Measurements from ENCODE around the gene AMMECR1. TPM values are rescaled to one million over a fixed set of nuclear protein-coding genes. Genes with fewer than 3 reads are reported as not detected.

Gene AMMECR1
- polyA plus RNA-seq, 3 donors, result 1.3 to 5.5 (median 1.5) TPM

DNA sequence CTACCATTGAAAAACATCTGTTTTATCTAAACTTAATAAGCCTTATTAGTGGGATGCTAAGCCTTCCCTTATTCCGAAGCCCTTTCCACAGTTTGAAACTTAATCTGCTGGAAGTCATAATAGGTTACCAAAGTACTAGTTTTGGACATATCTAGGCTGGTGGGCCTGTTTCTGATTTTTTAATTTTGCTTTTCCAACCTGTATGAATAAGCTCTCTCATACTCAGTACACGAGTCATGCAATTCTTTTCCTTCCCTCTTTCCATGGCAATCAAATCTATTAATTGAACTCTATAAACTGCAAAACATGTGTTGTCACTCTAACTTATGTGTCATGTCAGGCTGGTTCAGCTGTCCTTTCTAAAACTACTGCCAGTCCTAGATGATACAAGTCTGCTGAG, 91.0 kb downstream of the AMMECR1 start:
- no peak overlapping the region for H3K27ac ChIP-seq (ENCODE audit: low read depth, low read length)
- 72 to 95% (median 84%) methylated on average over 2 of the region's 2 CpGs for WGBS, 3 donors

DNA sequence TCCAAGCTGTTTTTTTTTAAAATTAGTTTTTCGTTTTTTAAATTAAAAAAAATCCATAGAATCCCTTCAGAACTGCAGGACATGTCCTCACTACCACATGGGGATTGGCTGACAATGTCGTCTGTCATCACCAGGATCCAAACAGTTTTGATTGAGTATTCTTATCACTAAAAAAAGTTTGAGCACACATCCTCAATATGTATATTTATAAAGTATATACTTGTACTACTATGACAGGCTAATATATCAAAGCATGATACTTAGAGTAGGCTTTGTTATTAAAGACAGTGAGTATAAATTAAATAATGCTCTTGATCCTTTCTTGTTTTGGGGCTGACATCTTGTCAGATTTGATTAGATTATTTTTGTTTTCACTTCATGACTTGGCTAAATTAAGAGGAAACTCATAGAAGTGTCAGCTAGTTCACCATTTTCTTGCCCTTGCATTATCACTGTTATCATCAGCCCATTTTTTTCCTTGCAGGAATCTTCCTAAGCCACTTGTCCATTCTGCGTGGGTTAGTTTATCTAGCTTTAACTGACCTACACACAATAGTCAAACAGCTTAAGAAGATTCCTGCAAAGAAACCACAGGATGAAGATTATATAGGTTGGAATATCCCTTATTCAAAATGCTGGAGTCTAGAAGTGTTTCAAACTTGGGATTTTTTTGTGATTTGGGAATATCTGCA, 92.8 kb downstream of the AMMECR1 start:
- whole genome bisulfite sequencing, 3 donors, result 55 to 80% (median 72%) methylated on average over 3 of the region's 3 CpGs
- H3K27ac ChIP-seq (ENCODE audit: low read depth, low read length), result no peak overlapping the region

DNA sequence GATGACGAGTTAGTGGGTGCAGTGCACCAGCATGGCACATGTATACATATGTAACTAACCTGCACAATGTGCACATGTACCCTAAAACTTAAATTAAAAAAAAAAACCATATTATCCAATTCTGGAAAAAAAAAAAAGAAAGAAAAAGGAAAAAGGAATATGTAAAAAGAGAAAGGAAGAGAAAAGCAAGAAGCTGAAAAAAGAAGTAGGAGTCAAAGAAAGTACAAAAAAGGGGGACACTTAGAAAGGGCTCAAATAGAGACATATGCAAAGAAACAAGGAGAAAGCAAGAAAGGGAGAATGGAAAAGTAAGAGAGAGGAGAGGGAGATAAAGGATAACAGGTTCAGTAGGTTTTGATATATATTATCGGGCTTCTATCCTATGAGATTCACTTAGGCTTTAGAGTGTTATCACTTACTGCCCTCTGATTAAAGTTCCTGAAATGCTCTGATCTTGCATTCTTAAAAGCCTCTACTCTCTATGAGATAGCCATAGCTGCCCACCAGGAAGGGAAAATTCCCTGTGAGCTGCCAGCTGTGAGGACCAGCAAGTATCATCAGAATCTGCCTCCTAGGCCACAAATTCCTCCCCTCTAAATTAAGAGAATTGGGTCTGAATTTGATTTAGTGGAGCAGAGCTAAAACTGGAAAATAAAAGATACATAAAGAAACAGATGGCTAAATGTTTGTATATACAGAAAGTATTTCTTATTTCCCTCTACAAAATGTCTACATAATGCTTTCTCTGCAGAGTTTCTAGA, 95.2 kb downstream of the AMMECR1 start:
- no peak overlapping the region for H3K27ac ChIP-seq (ENCODE audit: low read depth, low read length)
- WGBS, 3 donors, result 87 to 100% (median 93%) methylated on average over 1 of the region's 2 CpGs

DNA sequence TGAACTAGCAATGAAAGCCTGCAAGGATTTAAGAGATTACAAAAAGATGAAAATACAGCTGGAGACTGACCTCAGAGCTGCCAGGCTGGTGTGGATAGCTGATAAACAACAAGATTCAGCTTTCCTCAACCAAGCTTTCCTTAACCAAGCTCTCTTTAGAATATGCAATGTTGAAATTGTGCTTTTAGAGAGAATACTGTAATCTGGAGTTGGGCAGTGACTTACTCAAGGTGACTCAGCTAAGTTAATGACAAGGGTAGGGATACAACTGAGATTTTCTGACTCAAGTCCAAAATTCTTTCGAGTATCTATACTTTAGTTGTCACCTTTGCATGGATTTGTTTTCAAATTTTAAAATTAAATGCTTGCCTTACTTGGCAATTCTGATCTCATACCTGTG, 98.0 kb downstream of the AMMECR1 start:
- no peak overlapping the region for H3K27ac ChIP-seq (ENCODE audit: low read depth, low read length)
- WGBS, 3 donors, result 55 to 91% (median 60%) methylated on average over 1 of the region's 1 CpG

DNA sequence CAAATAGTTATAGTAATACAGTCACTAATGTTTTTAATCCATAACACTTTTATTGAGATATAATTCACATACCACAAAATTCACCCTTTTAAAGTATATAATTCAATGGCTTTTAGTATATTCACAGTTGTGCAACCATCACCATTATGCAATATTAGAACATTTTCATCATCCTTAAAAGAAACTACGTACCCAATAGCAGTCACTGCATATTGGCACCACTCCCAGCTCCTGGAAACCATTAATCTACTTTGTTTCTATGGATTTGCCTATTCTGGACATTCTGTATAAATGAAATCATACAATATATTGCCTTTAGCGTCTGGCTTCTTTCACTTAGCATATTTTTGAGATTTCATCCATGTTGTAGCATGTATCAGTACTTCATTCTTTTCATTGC, 99.3 kb downstream of the AMMECR1 start:
- H3K27ac ChIP-seq (ENCODE audit: low read depth, low read length), result no peak overlapping the region
- 56 to 88% (median 64%) methylated on average over 2 of the region's 2 CpGs for WGBS, 3 donors

DNA sequence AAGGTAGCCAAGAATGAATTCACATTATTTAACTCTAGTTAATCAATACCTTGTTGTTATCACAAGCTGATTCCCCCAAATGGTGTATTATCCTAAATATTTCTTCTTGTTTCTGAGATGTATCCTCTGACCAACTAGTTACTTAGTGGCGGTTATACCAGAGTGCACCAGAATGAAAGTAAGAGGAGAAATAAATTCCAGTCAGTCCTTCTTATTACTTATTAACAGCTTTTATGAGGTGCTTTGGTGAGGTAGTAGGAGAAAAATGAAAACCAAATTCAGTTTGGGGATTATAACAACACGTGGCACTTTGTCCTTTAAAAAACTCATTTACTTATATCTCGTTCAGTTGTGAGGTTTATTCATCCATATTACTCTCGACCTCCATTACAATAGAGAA, 101.9 kb downstream of the AMMECR1 start:
- no peak overlapping the region for H3K27ac ChIP-seq (ENCODE audit: low read depth, low read length)
- 68 to 96% (median 79%) methylated on average over 4 of the region's 4 CpGs for WGBS, 3 donors

DNA sequence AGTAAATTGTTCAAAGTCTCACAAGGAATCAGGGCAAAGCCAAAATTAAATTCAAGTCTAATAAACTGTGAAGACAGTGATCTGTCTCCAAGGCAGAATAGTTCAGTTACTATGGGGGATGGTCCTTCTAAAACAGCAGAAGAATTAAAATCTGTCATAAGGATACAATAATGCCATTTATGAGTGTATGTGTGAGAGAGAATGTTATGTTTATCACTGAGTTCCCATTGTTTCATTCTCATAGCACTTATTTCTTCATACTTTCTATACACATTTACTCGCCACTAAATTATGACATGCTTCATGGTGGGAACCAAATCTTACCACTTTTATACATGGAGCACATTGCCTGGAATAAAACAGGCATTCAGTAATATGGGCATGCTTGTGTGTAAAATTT, 102.5 kb downstream of the AMMECR1 start:
- WGBS, 3 donors, result 81 to 94% (median 92%) methylated on average over 1 of the region's 1 CpG

DNA sequence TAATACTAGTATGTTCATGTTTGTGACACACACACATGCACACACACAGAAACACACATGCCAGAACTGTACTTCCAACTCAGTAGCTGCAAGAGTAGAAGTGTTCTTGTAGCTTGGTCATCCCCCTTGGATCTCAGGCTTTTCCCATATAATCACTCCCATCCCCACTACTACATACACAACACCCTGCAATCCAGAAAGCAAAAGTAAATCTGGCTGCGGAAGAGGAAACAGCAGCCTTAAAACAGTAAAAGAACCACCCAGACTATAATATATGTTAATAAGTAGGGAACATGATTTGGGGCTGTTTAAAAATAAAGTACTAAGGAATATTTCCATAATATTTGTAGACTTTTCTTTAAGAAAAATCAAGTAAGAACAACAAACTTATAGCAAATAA, 103.2 kb downstream of the AMMECR1 start:
- 80 to 95% (median 89%) methylated on average over 1 of the region's 1 CpG for WGBS, 3 donors
- no peak overlapping the region for H3K27ac ChIP-seq (ENCODE audit: low read depth, low read length)

More for the DNA sequence above, 102.5 kb downstream of the AMMECR1 start:
- no peak overlapping the region for H3K27ac ChIP-seq (ENCODE audit: low read depth, low read length)

DNA sequence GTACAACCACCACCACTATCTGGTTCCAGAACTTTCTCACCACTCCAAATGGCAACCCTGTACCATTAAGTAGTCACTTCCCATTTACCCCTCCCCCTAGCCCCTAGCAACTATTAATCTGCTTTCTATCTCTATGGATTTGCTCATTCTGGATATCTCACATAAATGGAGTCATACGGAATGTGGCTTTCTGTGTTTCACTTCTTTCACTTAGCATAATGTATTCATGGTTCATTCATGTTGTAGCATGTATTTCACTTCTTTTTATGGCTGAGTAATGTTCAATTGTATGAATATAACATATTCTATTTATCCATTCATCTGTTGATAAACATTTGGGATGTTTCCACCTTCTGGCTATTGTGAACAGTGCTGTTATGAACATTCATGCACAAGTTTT, 104.7 kb downstream of the AMMECR1 start:
- 71 to 100% (median 92%) methylated on average over 1 of the region's 1 CpG for WGBS, 3 donors

DNA sequence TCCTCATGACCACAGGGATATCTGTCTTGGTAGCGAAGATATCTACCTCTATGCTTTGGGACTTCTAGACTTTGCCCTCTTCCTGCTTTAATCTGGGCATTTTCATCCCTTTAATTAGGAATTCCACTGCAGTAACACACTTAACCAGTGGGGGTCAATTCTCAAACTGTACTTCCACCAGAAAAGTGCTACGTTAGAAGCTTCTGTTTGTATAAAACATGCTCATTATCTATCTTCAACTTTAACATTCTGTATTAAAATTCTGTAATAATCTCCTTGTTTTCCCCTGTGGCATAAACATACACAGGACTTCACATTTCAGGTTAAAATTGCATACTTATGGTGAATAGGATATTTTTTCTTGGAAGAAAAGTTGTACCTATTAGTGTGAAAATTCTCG, 105.6 kb downstream of the AMMECR1 start:
- no peak overlapping the region for H3K27ac ChIP-seq (ENCODE audit: low read depth, low read length)
- WGBS, 3 donors, result 69 to 94% (median 85%) methylated on average over 3 of the region's 3 CpGs

More for the DNA sequence above, 104.7 kb downstream of the AMMECR1 start:
- H3K27ac ChIP-seq (ENCODE audit: low read depth, low read length), result no peak overlapping the region

DNA sequence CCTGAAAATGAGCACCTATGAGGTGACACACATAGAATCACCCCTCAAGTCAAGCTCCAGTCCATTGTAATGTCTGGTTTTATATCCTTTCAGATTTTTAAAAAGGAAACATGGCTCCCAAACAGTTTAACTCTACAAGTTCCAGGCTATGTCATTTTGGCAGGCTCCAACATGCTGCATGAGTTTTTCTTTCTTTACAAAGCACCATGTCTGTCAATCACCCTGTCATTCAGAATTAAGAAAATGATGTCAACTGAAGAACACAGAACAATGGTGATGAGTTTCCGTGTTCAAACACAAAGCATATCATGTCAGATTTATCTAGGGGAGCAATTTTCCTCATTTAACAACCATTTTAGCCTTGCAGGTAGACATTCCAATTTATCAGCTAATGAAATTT, 106.5 kb downstream of the AMMECR1 start:
- 60 to 96% (median 95%) methylated on average over 1 of the region's 1 CpG for WGBS, 3 donors
- H3K27ac ChIP-seq (ENCODE audit: low read depth, low read length), result no peak overlapping the region

DNA sequence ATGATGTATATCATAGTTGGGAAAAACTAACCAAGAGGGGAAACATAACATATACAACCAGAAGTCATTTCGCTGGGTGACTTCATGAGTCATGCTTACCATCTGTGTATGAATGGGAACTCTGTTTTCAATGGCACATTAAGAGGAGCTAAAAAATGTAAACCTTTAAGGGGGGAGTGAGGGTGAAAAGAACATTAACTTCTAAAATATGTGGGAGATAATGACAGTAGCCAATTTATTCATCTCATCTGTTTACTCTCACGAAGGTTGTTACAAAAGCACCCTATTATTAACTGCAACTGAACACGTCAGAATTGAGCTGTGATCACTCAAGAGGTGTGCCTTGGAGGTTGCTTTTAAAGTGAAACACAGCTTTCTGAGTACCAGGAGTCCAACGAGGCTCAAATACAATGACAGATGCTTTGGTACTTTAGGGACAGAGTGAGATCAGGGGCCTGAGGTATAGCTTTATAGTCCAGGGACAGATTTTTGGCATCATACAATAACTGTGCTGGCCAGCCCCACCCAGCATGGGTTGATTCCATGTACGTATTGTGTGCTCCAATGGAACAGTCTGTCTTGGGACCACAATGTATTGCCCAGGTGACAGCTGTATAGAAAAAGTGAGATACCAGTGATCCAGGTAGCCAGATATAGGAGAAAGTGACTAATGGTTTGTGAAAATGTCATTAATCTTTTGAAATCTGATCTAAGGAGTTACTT, 107.3 kb downstream of the AMMECR1 start:
- no peak overlapping the region for H3K27ac ChIP-seq (ENCODE audit: low read depth, low read length)
- WGBS, 3 donors, result 60 to 68% (median 63%) methylated on average over 5 of the region's 5 CpGs

DNA sequence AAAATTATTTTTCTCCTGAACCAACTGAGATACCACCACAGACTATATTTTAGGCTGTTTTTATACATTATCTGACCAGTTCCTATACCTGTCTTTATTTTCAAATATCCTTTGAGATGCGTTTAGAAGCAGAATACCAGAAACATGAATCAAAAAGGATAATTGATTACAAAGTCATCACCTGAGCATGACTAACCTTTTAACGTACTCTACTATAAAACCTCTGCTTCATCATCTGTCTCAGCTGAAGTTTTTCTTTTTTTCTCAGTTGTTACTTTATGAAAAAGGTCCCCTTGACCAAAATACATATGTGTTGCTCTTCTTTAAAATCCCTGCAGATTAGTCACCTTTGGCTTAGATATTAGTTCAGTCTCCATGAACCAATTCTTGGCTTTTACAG, 109.8 kb downstream of the AMMECR1 start:
- WGBS, 3 donors, result 63 to 93% (median 87%) methylated on average over 2 of the region's 2 CpGs
- no peak overlapping the region for H3K27ac ChIP-seq (ENCODE audit: low read depth, low read length)

DNA sequence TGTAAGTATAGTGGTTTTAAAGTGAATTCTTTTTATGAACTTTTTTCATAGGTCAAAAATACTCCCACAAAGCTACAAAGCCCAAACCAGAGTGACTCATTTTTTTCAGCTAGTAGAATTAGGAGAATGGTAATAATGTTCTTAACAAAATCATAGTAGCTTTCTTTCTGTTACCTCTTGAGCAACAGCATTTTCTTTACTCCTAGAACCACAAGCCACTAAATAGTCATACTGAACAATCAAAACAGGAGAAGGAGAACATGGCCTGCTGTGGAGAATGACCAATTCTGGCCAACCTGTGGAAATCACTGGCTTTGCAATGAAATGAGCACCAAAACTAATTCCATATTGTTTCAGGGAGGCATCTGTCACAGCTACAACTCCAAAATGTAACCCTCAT, 112.9 kb downstream of the AMMECR1 start:
- no peak overlapping the region for H3K27ac ChIP-seq (ENCODE audit: low read depth, low read length)

DNA sequence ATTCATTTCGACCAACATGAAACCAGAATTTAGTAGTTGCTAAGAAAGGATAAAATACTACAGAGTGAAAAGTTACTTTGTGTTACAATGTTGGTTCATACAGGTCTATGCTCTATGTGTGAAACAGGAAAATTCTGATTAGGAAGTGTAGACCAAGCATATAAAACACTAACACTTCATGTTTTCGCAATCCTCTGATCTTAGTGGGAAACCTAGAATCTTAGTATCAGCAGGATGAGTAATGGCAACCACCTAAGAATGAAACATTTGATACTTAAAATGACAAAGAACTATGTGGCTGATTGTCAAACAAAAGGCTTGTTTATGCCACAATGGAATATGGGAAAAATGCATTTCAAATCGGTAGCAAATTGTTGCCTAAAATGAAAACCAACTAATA, 116.1 kb downstream of the AMMECR1 start:
- 78 to 97% (median 95%) methylated on average over 3 of the region's 3 CpGs for WGBS, 3 donors

DNA sequence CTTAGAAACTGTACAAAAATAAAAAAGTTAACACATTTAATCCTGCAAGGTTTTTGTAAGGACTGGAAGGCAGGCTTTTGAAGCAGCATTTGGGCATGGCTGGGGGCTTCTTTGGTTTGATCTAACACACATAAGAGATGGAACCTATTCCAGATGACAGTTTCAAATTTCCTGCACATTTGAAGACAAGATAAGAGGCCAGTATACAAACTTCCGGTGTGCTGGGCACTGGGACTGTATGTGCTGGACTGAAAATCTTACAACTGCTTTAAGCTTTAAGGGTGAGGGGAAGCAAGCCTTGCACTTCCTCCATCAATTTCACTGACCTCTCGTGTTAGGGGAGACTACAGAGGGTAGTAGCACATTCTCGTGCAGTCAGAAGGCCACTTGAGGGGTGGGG, 122.9 kb downstream of the AMMECR1 start:
- 50 to 82% (median 61%) methylated on average over 3 of the region's 3 CpGs for WGBS, 3 donors
- H3K27ac ChIP-seq (ENCODE audit: low read depth, low read length), result no peak overlapping the region

More for the DNA sequence above, 116.1 kb downstream of the AMMECR1 start:
- no peak overlapping the region for H3K27ac ChIP-seq (ENCODE audit: low read depth, low read length)

DNA sequence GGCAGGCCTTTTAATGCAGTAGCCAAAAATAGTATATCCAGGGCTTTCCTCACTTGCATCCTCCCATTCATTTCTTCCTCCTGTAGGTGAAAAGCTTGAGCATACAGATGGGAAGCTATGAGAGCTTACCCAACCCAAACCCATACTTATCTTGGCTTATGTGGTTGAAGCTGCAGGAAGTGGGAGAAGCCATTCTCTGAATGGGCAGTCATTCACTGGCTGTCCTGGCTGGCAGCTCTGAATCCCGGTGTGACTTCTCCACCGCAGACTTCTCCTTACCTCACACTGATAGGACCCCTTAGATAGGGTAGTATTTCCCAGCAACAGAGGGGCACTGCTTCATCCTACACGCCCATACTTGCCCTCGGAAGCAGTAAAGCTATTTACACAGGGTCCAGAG, 125.4 kb downstream of the AMMECR1 start:
- WGBS, 3 donors, result 77 to 98% (median 78%) methylated on average over 4 of the region's 4 CpGs
- H3K27ac ChIP-seq (ENCODE audit: low read depth, low read length), result no peak overlapping the region

DNA sequence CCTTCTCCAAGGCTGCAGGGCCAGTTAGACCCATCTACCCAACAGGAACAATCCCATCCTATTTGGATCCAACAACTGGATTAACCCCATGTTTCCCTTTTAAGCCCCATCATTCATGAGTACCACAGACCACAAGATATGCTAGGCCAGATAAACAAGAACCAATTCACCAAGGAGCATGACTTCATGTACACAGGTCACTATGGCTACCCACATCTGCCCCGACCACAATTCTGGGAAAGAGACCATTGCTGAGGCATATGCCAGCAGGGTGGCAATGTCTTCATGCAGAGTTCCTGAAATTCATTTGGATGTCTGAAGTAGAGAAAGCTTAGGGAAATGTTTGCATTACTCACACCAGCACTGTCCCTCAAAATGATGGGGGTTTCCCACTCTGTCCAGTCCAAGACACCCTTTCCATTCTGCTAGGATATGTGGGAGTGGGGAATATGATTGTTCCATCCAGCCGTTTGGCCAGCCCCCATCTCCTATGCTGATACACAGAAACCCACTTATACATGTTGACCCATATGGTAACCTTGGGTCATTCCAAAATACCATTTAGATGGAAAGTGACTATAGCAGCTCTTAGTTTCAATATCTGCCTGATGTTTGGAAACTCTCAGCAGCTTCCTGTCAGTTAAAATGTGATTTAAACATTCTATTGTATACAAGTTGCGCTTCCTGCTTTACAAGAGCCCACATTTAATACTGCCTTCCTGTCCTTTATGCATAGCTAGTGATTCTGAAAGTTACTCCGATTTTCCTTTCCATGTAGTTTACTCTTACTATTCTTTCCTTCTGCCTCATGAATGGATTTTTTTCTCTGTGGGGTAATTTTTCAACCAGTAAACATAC, 129.0 kb downstream of the AMMECR1 start:
- 47 to 77% (median 50%) methylated on average over 3 to 4 of the region's 4 CpGs for WGBS, 3 donors
- no peak overlapping the region for H3K27ac ChIP-seq (ENCODE audit: low read depth, low read length)
